ENCODE results near the gene MBD3L2B. TPM values are rescaled to one million over a fixed set of nuclear protein-coding genes. Genes with fewer than 3 reads are reported as not detected.

The MBD3L2B gene
- total and polyA plus RNA-seq, 9 of the 15 experiments (the other 6 are each of a cell fraction or from before 2014, with no cell fraction given), result not detected

DNA sequence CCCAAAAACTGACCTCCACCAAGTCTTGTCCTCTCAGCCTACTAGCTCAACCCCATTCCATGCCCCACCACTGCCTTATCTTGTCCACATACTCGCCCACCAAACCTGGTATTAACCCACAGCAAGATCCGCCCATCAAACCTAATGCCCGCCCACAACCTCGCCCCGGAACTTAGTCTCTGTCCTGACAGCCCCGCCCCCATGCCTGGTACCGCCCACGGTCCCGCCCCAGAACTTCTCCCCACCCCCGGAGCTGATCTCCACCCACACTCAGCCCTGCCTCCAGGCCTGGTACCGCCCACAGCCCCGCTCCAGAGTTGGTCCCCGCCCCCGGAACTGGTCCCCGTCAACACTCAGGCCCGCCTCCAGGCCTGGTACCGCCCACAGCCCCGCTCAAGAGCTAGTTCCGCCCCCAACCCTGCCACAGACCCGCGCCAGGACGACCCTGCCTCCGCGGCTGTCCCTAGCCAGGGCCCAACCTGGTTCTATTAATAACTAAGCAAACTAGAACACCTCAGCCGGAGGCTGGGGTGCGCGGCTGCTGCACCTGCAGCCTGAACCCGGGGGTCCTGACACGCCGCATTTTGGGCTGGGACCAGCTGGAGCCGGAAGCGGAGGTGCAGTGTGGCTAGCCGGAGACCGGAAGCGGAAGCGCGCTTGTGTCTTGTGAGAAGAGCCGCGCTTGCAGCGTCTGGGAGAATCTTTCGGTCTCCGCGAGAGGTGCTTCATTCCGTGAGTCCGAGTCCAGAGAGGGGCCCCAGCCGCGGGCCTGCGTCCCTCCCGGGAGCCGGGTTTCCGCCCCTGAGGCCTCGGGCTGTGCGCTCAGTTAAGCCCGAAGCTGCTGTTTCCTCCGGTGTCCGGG, 48.0 kb upstream of the MBD3L2B start, which contains the start of gene ZNF557 (continued):
- TF ChIP-seq ARID1B (IDR thresholded peaks at IDR 0.05), result 0 out of 2 replicates have a peak, but pooled peaks have one; percentile 25
- TF ChIP-seq, protein P1, sequence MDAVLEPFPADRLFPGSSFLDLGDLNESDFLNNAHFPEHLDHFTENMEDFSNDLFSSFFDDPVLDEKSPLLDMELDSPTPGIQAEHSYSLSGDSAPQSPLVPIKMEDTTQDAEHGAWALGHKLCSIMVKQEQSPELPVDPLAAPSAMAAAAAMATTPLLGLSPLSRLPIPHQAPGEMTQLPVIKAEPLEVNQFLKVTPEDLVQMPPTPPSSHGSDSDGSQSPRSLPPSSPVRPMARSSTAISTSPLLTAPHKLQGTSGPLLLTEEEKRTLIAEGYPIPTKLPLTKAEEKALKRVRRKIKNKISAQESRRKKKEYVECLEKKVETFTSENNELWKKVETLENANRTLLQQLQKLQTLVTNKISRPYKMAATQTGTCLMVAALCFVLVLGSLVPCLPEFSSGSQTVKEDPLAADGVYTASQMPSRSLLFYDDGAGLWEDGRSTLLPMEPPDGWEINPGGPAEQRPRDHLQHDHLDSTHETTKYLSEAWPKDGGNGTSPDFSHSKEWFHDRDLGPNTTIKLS (IDR thresholded peaks at IDR 0.05; ENCODE audit: borderline replicate concordance, low read depth), result peak; percentile 84
- no peak for TF ChIP-seq STAG1 (CRISPR knock-in tag; IDR thresholded peaks at IDR 0.05; ENCODE audit: borderline replicate concordance)
- no peak for TF ChIP-seq KDM2B (CRISPR knock-in tag; IDR thresholded peaks at IDR 0.05)
- no peak for TF ChIP-seq BCL6 (CRISPR knock-in tag; IDR thresholded peaks at IDR 0.05)
- TF ChIP-seq NCOR1 (IDR thresholded peaks at IDR 0.05), result no peak
- no peak for TF ChIP-seq HNRNPUL1 (IDR thresholded peaks at IDR 0.05; ENCODE audit: low read length)
- TF ChIP-seq KDM1A (IDR thresholded peaks at IDR 0.05), result no peak
- no peak for TF ChIP-seq TAF7 (tag; IDR thresholded peaks at IDR 0.05)
- TF ChIP-seq HDAC2 (IDR thresholded peaks at IDR 0.05), result peak; percentile 77
- no peak for TF ChIP-seq ZNF274 (IDR thresholded peaks at IDR 0.05; ENCODE audit: borderline replicate concordance, low read depth, low read length)
- TF ChIP-seq ZNF140 (CRISPR knock-in tag; IDR thresholded peaks at IDR 0.05), result no peak
- TF ChIP-seq NR2F6 (CRISPR knock-in tag; IDR thresholded peaks at IDR 0.05), result no peak
- TF ChIP-seq, protein P2, sequence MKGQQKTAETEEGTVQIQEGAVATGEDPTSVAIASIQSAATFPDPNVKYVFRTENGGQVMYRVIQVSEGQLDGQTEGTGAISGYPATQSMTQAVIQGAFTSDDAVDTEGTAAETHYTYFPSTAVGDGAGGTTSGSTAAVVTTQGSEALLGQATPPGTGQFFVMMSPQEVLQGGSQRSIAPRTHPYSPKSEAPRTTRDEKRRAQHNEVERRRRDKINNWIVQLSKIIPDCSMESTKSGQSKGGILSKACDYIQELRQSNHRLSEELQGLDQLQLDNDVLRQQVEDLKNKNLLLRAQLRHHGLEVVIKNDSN (CRISPR knock-in tag; IDR thresholded peaks at IDR 0.05), result no peak
- TF ChIP-seq, protein P3, sequence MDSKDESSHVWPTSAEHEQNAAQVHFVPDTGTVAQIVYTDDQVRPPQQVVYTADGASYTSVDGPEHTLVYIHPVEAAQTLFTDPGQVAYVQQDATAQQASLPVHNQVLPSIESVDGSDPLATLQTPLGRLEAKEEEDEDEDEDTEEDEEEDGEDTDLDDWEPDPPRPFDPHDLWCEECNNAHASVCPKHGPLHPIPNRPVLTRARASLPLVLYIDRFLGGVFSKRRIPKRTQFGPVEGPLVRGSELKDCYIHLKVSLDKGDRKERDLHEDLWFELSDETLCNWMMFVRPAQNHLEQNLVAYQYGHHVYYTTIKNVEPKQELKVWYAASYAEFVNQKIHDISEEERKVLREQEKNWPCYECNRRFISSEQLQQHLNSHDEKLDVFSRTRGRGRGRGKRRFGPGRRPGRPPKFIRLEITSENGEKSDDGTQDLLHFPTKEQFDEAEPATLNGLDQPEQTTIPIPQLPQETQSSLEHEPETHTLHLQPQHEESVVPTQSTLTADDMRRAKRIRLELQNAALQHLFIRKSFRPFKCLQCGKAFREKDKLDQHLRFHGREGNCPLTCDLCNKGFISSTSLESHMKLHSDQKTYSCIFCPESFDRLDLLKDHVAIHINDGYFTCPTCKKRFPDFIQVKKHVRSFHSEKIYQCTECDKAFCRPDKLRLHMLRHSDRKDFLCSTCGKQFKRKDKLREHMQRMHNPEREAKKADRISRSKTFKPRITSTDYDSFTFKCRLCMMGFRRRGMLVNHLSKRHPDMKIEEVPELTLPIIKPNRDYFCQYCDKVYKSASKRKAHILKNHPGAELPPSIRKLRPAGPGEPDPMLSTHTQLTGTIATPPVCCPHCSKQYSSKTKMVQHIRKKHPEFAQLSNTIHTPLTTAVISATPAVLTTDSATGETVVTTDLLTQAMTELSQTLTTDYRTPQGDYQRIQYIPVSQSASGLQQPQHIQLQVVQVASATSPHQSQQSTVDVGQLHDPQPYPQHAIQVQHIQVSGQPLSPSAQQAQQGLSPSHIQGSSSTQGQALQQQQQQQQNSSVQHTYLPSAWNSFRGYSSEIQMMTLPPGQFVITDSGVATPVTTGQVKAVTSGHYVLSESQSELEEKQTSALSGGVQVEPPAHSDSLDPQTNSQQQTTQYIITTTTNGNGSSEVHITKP (IDR thresholded peaks at IDR 0.05; ENCODE audit: partially characterized antibody), result no peak
- TF ChIP-seq EP300 (IDR thresholded peaks at IDR 0.05; ENCODE audit: low read length), result peak; percentile 2; the same call in 1 of the 2 replicates
- no peak for TF ChIP-seq ZNF699 (CRISPR knock-in tag; IDR thresholded peaks at IDR 0.05; ENCODE audit: insufficient replicate concordance)
- 0 out of 2 replicates have a peak, but pooled peaks have one; percentile 16 for TF ChIP-seq FOXK1 (CRISPR knock-in tag; IDR thresholded peaks at IDR 0.05; ENCODE audit: borderline replicate concordance)
- no peak for TF ChIP-seq YBX1 (IDR thresholded peaks at IDR 0.05)
- TF ChIP-seq POLR3G (IDR thresholded peaks at IDR 0.05; ENCODE audit: extremely low read depth, insufficient read length, insufficient replicate concordance), result no peak
- TF ChIP-seq YY1 (IDR thresholded peaks at IDR 0.05; ENCODE audit: borderline replicate concordance in 1 of 3, control insufficient read depth in 1 of 3, extremely low read depth in 1 of 3, insufficient read depth in 3 of 3, insufficient read length in 1 of 3, insufficient replicate concordance in 2 of 3, low read depth in 1 of 3, low read length in 2 of 3), result no peak
- no peak for TF ChIP-seq ZNF583 (CRISPR knock-in tag; IDR thresholded peaks at IDR 0.05)
